ENCODE results near the gene PEX5L.

DNA sequence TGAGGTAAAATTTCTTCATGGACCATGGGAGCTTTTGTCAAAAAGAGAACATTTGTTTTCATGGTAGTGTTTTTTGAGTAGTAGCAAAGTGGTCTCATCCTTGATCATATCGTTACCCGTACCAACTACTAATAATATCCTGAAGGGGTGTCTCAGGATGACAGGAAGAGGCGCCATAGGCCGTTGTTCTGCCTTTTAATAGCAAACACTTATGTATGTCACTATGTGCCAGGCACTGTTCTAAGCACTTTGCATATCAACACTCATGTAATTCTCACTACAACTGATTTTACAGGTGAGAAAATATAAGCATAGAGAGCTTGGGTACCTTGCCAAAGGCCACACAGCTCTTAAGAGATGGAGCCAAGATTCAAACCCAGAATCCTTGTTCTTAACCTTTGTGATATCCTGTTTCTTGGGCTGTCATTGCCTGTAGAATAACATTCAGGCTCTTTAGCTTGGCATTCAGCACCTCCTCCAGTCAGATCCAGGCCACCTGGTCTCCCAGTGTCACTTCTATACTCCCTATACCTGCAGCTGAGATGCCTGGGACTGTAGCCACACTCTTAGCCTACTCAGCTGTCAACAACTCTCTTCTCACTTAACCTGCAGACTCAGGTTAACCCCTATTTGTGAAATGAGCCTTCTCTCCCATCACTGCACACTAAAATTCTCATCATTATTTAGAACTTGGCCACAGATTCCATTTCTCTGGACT is 270.2 kb downstream of the PEX5L start:
- TF ChIP-seq, protein P1, sequence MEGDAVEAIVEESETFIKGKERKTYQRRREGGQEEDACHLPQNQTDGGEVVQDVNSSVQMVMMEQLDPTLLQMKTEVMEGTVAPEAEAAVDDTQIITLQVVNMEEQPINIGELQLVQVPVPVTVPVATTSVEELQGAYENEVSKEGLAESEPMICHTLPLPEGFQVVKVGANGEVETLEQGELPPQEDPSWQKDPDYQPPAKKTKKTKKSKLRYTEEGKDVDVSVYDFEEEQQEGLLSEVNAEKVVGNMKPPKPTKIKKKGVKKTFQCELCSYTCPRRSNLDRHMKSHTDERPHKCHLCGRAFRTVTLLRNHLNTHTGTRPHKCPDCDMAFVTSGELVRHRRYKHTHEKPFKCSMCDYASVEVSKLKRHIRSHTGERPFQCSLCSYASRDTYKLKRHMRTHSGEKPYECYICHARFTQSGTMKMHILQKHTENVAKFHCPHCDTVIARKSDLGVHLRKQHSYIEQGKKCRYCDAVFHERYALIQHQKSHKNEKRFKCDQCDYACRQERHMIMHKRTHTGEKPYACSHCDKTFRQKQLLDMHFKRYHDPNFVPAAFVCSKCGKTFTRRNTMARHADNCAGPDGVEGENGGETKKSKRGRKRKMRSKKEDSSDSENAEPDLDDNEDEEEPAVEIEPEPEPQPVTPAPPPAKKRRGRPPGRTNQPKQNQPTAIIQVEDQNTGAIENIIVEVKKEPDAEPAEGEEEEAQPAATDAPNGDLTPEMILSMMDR (IDR thresholded peaks at IDR 0.05; ENCODE audit: low read depth, low read length) = no peak
- TF ChIP-seq POLR2A (IDR thresholded peaks at IDR 0.05; ENCODE audit: extremely low read depth, insufficient read length) = no peak
